Hematopoietic multipotent progenitor cell treated with erythropoietin and hydrocortisone succinate and interleukin-3 and kit ligand, for 4 days (in vitro differentiated cells): ENCODE measurements around the gene SQOR.
A peak's percentile ranks its signal among the peaks of the same experiment; 100 is the strongest.

Source experiments
- DNase-seq: peaks from one replicate; pipeline ENCODE4 v3.0.0-alpha.2; 2015

The SQOR gene

GRCh38 chr15:45664451-45664850 lies 29.6 kb downstream of the SQOR start:
- peak; percentile 40 for DNase-seq

DNA sequence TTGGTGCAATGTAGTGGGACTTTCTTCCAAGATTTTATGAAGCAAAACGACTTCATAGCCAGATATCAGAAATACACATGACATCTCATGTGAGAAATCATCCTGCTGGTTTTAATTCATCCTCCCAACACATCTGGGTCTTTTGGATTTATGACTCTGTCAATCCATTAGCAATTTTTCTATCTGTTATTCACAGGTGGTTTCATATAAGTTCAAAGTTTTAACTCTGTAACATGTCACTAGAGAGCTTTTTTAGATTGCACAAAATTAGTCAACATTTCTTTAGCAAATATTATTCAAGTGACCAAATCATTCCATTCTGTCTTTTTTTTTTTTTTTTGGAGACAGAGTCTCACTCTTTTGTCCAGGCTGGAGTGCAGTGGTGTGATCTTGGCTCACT lies 30.4 kb downstream of the SQOR start:
- DNase-seq = no peak

DNA sequence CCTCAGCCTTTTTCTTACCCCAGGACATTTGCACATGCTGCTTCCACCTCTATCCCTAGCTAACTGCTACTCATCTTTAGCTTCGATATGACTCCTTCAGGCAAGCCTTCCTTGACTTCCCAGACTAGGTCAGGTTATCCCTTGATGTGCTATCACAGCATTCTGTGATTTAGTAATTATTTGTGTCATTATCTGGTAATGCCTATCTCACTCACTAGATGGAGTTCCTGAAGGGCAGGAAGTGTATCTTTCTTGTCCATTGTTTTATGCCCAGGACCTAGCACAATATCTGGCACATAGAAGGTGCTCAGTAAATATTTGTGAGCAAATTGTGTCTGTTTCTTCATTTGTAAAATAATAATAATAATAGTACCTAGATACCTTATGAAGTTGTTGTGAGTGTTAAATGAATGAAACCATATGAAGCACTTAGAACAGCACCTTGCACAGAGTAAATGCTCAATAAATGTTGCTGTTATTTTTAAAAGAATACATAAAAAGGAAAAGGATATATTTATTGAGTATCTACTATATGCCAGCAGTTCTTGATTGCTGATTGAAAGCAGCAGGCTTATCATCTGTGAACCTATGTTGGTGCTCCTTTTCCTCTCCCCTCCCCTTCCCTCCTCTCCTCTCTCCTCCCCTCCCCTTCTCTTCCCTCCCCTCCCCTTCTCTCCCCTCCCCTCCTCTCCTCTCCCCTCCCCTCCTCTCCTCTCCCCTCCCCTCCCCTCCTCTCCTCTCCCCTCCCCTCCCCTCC lies 31.5 kb downstream of the SQOR start:
- DNase-seq = no peak

DNA sequence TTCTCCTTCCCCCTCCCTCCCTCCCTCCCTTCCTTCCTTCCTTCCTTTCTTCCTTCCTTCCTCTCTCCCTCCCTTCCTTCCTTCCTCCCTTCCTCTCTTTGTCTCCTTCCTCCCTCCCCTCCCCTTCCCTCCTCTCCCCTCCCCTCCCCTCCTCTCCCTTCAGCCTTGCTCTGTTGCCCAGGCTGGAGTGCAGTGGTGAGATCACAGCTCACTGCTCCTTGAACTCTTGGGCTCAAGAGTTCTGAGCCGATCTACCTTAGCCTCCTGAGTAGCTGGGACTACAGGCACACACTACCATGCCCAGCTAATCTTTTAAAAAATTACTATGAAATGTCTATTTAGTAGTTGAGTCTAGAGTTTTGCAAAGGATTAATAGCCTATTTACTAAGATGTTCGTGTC lies 32.2 kb downstream of the SQOR start:
- DNase-seq = no peak

DNA sequence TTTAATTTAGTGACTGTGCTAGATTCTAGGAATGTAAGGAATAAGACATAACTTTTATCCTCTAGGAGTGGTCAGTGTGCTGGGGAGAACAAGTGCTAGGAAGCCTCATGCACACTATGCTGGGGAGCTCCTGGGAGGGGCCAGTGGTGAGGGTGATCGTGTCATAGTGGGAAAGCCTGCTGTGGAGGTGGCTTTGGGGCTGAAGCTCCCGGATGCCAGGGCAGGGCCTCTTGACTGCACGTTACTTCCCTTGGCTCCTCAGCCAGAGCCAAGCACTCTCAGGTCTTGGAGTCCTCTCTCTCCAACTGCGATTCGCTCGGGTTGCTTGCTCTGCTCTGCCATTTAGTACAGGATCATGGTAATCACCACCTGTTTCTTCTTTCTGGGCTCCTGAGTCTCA lies 33.6 kb downstream of the SQOR start:
- no peak for DNase-seq

DNA sequence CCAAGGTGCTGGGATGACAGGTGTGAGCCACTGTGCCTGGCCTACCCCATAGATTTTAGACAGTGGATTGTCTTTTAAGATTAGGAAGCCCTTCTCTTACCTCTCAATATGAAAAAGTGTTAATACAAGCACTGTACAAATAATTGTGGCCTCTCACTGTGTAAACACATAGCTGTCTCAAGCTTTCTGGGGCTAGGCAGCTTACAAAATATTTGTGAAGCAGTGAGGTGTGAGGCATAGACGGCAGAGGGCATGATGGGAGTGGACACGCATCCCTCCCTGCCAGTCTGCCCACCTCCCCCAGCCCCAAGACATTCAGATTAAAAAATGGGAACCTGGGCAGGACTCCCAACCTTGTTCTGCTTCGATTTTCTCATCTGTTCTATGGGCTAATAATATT lies 34.6 kb downstream of the SQOR start:
- DNase-seq = no peak

- DNase-seq = no peak
Measured at GRCh38 chr15:45670091-45670490, 35.3 kb downstream of the SQOR start.

GRCh38 chr15:45670511-45670910 lies 35.7 kb downstream of the SQOR start:
- DNase-seq = no peak

GRCh38 chr15:45674677-45675076 lies 39.8 kb downstream of the SQOR start:
- DNase-seq = no peak

DNA sequence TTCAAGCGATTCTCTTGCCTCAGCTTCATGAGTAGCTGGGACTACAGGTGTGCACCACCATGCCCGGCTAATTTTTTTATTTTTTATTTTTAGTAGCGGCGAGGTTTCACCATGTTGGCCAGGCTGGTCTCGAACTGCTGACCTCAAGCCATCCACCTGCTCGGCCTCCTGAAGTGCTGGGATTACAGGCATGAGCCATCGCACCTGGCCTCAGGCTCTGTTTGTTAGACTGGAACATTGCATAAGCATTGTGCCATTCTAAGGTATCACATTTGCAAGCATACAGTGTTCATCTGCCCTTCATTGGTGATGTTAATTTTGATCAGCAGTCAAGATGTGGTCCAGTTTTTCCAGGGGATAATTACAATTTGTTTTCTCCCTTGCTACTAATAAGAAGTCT lies 43.0 kb downstream of the SQOR start:
- DNase-seq = no peak

GRCh38 chr15:45678459-45679178 lies 43.8 kb downstream of the SQOR start:
- no peak for DNase-seq

GRCh38 chr15:45684533-45684932 lies 49.7 kb downstream of the SQOR start:
- DNase-seq = no peak

GRCh38 chr15:45689616-45690015 lies 54.8 kb downstream of the SQOR start:
- no peak for DNase-seq

DNA sequence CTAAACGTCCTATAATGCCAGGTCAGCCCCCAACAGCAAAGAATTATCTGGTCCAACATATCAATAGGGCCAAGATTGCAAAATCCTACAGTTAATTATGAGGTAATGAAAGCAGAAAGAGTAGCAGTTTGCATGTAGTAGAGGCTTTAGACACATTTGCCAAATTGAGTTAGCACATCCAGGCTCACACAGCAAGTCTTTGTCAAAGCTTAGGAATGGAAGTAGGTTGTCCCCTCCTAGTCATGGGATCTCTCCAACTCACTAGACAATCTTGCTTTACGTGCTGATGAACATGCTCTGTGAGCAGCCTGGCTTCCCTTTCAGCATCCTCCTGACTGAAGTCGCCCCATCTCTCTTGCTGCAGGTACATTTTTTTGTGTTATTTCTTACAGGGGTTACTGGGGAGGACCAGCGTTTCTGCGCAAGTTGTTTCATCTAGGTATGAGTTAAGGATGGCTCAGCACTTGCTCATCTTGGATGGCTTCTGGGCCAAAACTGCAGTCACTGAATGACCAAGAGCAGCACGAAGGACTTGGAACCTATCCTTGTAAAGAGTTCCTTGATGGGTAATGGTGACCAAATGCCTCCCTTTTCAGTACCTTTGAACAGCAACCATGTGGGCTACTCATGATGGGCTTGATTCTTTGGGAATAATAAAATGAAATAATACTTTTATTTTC lies 55.9 kb downstream of the SQOR start:
- no peak for DNase-seq

GRCh38 chr15:45701108-45701507 lies 66.3 kb downstream of the SQOR start:
- DNase-seq = no peak

DNA sequence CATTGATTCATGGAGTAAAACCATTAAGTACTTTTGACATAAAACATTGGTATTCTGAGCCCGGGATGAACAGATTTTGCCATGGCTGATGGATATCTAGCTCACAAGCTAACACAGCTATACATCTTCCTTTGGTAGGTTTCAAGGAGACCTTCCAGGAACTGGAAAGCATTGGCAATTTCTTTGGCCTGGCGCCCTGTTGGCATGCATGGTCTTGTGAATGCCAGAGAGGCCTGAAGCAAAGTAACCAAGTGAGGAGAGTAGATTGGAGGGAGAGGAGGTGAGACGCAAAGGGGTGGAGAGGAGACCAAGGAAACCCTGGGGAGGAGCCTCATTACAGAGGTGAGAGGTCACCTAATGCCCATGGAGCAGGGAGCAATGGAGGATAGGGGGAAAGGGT lies 67.2 kb downstream of the SQOR start:
- DNase-seq = no peak

- no peak for DNase-seq
Measured at GRCh38 chr15:45703670-45704328, 69.0 kb downstream of the SQOR start.

DNA sequence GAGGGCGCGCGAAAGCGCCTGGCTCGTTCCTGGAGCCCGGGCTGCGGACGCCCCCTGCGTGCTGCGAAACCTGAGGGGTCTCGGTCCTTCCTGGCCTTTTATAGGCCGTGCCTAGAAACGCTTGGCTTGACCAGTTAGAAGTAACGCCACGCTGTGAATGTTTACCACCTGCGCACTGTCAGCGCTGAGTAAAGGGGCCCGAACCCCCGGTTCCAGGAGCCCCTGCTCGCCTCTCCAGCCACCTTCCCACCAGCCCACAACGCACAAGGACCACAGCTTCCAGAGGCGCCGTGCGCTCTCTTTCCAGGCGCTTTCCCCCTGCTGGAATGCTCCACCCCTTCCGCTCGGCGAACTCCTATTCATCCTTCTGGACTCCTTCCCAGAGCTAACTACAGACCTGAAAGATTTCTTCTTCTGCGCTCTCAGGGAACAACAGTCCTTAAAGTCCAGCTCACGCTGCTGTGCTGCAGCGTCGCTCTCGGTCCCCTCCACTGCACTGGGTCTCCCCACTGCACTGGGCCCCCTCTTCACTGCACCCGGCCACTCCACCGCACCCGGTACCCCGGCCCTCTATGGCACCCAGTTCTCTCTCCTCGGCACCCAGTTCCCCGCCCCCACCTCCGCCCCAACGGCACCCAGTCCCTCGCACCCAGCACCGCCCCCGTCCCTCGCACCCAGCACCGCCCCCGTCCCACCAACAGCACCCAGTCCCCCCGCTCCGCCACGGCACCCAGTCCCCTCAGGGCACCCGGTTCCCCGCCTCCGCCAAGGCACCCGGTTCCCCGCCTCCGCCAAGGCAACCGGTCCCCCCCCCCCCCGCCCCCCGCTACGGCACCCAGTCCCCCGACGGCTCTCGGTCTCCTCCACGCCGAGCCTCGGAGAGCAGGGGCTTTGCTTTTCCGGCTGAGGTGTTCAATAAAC lies 69.8 kb downstream of the SQOR start:
- no peak for DNase-seq

DNA sequence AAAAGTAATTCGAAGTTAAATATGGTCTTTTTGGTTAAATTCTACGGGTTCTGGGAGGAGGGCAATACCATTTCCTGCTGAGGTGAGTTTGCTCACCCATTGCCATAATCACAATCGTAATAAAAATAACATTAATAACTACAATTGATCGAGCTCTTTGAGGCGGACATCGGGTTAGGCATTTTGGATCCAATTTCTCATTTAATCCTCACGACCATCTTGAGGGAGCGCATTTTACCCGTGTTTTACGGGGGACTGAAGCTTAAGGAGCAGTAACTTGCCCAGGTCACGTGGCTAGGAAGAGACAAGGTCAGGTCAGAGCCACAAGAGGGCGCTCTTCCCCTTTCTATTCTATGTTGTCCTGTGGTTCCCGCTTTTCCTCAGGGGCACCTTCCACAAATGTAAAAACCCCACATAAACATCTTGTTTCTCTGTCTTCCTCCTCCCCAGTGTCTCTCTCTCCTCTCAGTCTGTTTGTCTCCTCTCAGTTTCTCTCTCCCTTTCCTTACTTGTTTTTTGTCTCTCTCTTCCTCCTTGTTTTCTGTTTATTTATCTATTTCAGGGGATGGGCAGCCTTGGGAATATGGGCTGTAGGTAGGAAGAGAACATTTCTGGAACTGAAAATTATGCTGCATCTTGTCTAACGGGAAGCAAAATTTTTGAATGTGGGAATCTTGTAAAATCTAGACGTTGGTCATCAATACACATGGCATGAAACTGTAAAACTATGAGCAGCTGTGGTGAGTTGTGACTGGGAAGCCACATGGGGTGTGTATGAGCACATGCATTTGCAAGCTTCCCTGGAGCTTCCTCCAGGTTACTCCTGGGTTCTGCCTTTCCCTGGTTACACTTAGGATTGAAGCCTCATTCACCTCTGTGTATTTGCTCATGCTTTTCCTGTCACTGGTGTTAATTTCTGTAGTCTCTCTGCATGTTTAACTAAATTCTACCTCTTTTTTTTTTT lies 71.0 kb downstream of the SQOR start:
- peak; percentile 90 for DNase-seq

- DNase-seq = no peak
Measured at GRCh38 chr15:45710657-45711056, 75.8 kb downstream of the SQOR start.
